ENCODE results near the gene TXNDC11.

- TF ChIP-seq GATA2 (IDR thresholded peaks at IDR 0.05; ENCODE audit: low read depth, low read length) (no peak), GATA3 (IDR thresholded peaks at IDR 0.05; ENCODE audit: low read depth, low read length) (no peak)
Observed at GRCh38 chr16:11779074-11779473, 36.4 kb upstream of the TXNDC11 start.

Measured in SH-SY5Y (cell line).